SJCRH30 (cell line): ENCODE results near the gene TTN. TPM values are rescaled to one million over a fixed set of nuclear protein-coding genes. Genes with fewer than 3 reads are reported as not detected.

Experiments
- DNase-seq, 2 experiments: peaks; one replicate each; pipeline ENCODE4 v3.0.0-alpha.2; 2015 to 2020
- H3K27ac ChIP-seq: fragments of 250-450 bp; sonication (Bioruptor Pico); 2 replicates; pipeline ENCODE4 v1.5.1; 2020; ENCODE audit warnings: mild to moderate bottlenecking, moderate library complexity
- H3K27me3 ChIP-seq: fragments of 250-450 bp; sonication (Bioruptor Pico); 2 replicates; pipeline ENCODE4 v1.5.1; 2020; ENCODE audit warnings: mild to moderate bottlenecking, moderate library complexity
- H3K36me3 ChIP-seq: fragments of 250-450 bp; sonication (Bioruptor Pico); 2 replicates; pipeline ENCODE4 v1.5.1; 2020; ENCODE audit warnings: mild to moderate bottlenecking, moderate library complexity
- H3K4me1 ChIP-seq: fragments of 250-450 bp; sonication (Bioruptor Pico); 2 replicates; pipeline ENCODE4 v1.5.1; 2020; ENCODE audit warnings: mild to moderate bottlenecking, moderate library complexity
- H3K4me3 ChIP-seq: fragments of 250-450 bp; sonication (Bioruptor Pico); 2 replicates; pipeline ENCODE4 v1.5.1; 2020; ENCODE audit warnings: mild to moderate bottlenecking, moderate library complexity
- H3K9me3 ChIP-seq: fragments of 250-450 bp; sonication (Bioruptor Pico); replicated peaks from 2 replicates; pipeline ENCODE4 v1.5.1; 2020; ENCODE audit warnings: mild to moderate bottlenecking, moderate library complexity
- total RNA-seq: library from RNA; depleted of rRNA; stranded (reverse); fragments of >200 nt; shearing (Covaris generic); gene quantifications from 2 replicates; pipeline ENCODE4 v1.2.3, GENCODE V29; 2014

Gene TTN
- total RNA-seq, 1 experiment from 2014 or later, result 35.0 TPM

GRCh38 chr2:178734518-178734917 is 72.7 kb downstream of the TTN start:
- H3K27me3 ChIP-seq, result no peaks in the 10 kb centered on the region
- no peak overlapping the region for H3K4me3 ChIP-seq
- no peak overlapping the region for H3K27ac ChIP-seq
- DNase-seq, result no peak
- H3K36me3 ChIP-seq, result peaks cover 6% of the 10 kb centered on the region; the same call in 1 of the 2 replicates
- H3K4me1 ChIP-seq, result no peaks in the 10 kb centered on the region
- H3K9me3 ChIP-seq, result no peaks in the 10 kb centered on the region; the same call in 1 of the 2 replicates

GRCh38 chr2:178733975-178734374 is 73.2 kb downstream of the TTN start:
- no peaks in the 10 kb centered on the region for H3K27me3 ChIP-seq
- no peak for DNase-seq
- no peak overlapping the region for H3K4me3 ChIP-seq
- no peaks in the 10 kb centered on the region; the same call in 1 of the 2 replicates for H3K9me3 ChIP-seq
- H3K27ac ChIP-seq, result no peak overlapping the region
- H3K36me3 ChIP-seq, result peaks cover 6% of the 10 kb centered on the region; the same call in 1 of the 2 replicates
- H3K4me1 ChIP-seq, result no peaks in the 10 kb centered on the region

GRCh38 chr2:178732913-178733312 is 74.3 kb downstream of the TTN start:
- Histone ChIP-seq H3K36me3 (peaks cover 6% of the 10 kb centered on the region; the same call in 1 of the 2 replicates), H3K9me3 (no peaks in the 10 kb centered on the region; the same call in 1 of the 2 replicates), H3K4me1 (no peaks in the 10 kb centered on the region)

GRCh38 chr2:178731300-178731699 is 75.9 kb downstream of the TTN start:
- peaks cover 13% of the 10 kb centered on the region; the same call in 1 of the 2 replicates for H3K36me3 ChIP-seq
- H3K27me3 ChIP-seq, result no peaks in the 10 kb centered on the region

More at GRCh38 chr2:178732913-178733312, 74.3 kb downstream of the TTN start:
- no peak for DNase-seq
- Histone ChIP-seq H3K4me3 (no peak overlapping the region), H3K27me3 (no peaks in the 10 kb centered on the region), H3K27ac (no peak overlapping the region)

GRCh38 chr2:178730049-178730448 is 77.2 kb downstream of the TTN start:
- DNase-seq, result no peak
- peaks cover 13% of the 10 kb centered on the region; the same call in 1 of the 2 replicates for H3K36me3 ChIP-seq
- no peak overlapping the region for H3K4me3 ChIP-seq
- no peak overlapping the region for H3K27ac ChIP-seq
- no peaks in the 10 kb centered on the region for H3K27me3 ChIP-seq
- no peaks in the 10 kb centered on the region; the same call in 1 of the 2 replicates for H3K9me3 ChIP-seq
- H3K4me1 ChIP-seq, result no peaks in the 10 kb centered on the region

More at GRCh38 chr2:178731300-178731699, 75.9 kb downstream of the TTN start:
- Histone ChIP-seq H3K4me1 (no peaks in the 10 kb centered on the region), H3K4me3 (no peak overlapping the region), H3K27ac (no peak overlapping the region), H3K9me3 (no peaks in the 10 kb centered on the region; the same call in 1 of the 2 replicates)
- DNase-seq, result no peak

GRCh38 chr2:178723786-178724346 is 83.4 kb downstream of the TTN start:
- H3K27me3 ChIP-seq, result no peaks in the 10 kb centered on the region
- H3K4me3 ChIP-seq, result no peak overlapping the region
- H3K9me3 ChIP-seq, result no peaks in the 10 kb centered on the region
- H3K36me3 ChIP-seq, result peaks cover 18% of the 10 kb centered on the region
- H3K27ac ChIP-seq, result no peak overlapping the region
- H3K4me1 ChIP-seq, result no peaks in the 10 kb centered on the region
- no peak for DNase-seq

GRCh38 chr2:178722296-178722695 is 84.9 kb downstream of the TTN start:
- Histone ChIP-seq H3K27me3 (no peaks in the 10 kb centered on the region), H3K36me3 (peaks cover 21% of the 10 kb centered on the region), H3K27ac (no peak overlapping the region), H3K9me3 (no peaks in the 10 kb centered on the region), H3K4me1 (no peaks in the 10 kb centered on the region), H3K4me3 (no peak overlapping the region)
- no peak for DNase-seq

GRCh38 chr2:178718988-178719387 is 88.2 kb downstream of the TTN start:
- no peak overlapping the region for H3K4me3 ChIP-seq
- DNase-seq, result no peak
- no peak overlapping the region for H3K27ac ChIP-seq
- no peaks in the 10 kb centered on the region for H3K27me3 ChIP-seq
- H3K9me3 ChIP-seq, result no peaks in the 10 kb centered on the region
- H3K4me1 ChIP-seq, result no peaks in the 10 kb centered on the region
- H3K36me3 ChIP-seq, result peaks cover 29% of the 10 kb centered on the region

GRCh38 chr2:178718283-178718682 is 88.9 kb downstream of the TTN start:
- H3K36me3 ChIP-seq, result peaks cover 36% of the 10 kb centered on the region
- no peaks in the 10 kb centered on the region for H3K4me1 ChIP-seq
- H3K27me3 ChIP-seq, result no peaks in the 10 kb centered on the region
- peak; percentile 10 to 48 for DNase-seq
- no peak overlapping the region for H3K27ac ChIP-seq
- H3K9me3 ChIP-seq, result no peaks in the 10 kb centered on the region
- no peak overlapping the region for H3K4me3 ChIP-seq

GRCh38 chr2:178716394-178716793 is 90.8 kb downstream of the TTN start:
- no peaks in the 10 kb centered on the region for H3K27me3 ChIP-seq
- no peak overlapping the region for H3K27ac ChIP-seq
- H3K4me1 ChIP-seq, result no peaks in the 10 kb centered on the region
- H3K9me3 ChIP-seq, result no peaks in the 10 kb centered on the region
- H3K4me3 ChIP-seq, result no peak overlapping the region
- no peak for DNase-seq
- H3K36me3 ChIP-seq, result peaks cover 46% of the 10 kb centered on the region

GRCh38 chr2:178715366-178715765 is 91.9 kb downstream of the TTN start:
- H3K27ac ChIP-seq, result no peak overlapping the region
- H3K36me3 ChIP-seq, result peaks cover 45% of the 10 kb centered on the region
- H3K4me3 ChIP-seq, result no peak overlapping the region
- H3K4me1 ChIP-seq, result no peaks in the 10 kb centered on the region
- no peaks in the 10 kb centered on the region for H3K9me3 ChIP-seq
- no peaks in the 10 kb centered on the region for H3K27me3 ChIP-seq
- DNase-seq, result no peak

GRCh38 chr2:178707476-178707875 is 99.7 kb downstream of the TTN start:
- Histone ChIP-seq H3K27me3 (no peaks in the 10 kb centered on the region), H3K9me3 (no peaks in the 10 kb centered on the region), H3K4me1 (no peaks in the 10 kb centered on the region), H3K27ac (no peak overlapping the region), H3K4me3 (no peak overlapping the region), H3K36me3 (peaks cover 20% of the 10 kb centered on the region; the same call in 1 of the 2 replicates)
- DNase-seq, result peak; percentile 45 to 74

- DNase-seq, result no peak
- Histone ChIP-seq H3K4me1 (no peaks in the 10 kb centered on the region), H3K9me3 (no peaks in the 10 kb centered on the region), H3K27ac (no peak overlapping the region), H3K36me3 (peaks cover 18% of the 10 kb centered on the region; the same call in 1 of the 2 replicates), H3K27me3 (no peaks in the 10 kb centered on the region), H3K4me3 (no peak overlapping the region)
Observed at GRCh38 chr2:178704876-178705275, 102.3 kb downstream of the TTN start.

- DNase-seq, result no peak
- Histone ChIP-seq H3K4me1 (no peaks in the 10 kb centered on the region), H3K36me3 (peaks cover 16% of the 10 kb centered on the region; the same call in 1 of the 2 replicates), H3K4me3 (no peak overlapping the region), H3K27me3 (no peaks in the 10 kb centered on the region), H3K9me3 (no peaks in the 10 kb centered on the region), H3K27ac (no peak overlapping the region)
Observed at GRCh38 chr2:178702361-178702760, 104.9 kb downstream of the TTN start.

GRCh38 chr2:178700922-178701342 is 106.3 kb downstream of the TTN start:
- Histone ChIP-seq H3K4me1 (no peaks in the 10 kb centered on the region), H3K27me3 (no peaks in the 10 kb centered on the region), H3K27ac (no peak overlapping the region), H3K36me3 (peaks cover 19% of the 10 kb centered on the region), H3K9me3 (no peaks in the 10 kb centered on the region), H3K4me3 (no peak overlapping the region)
- DNase-seq, result peak in 1 of 2 experiments; percentile 46

GRCh38 chr2:178700136-178700535 is 107.1 kb downstream of the TTN start:
- no peaks in the 10 kb centered on the region for H3K9me3 ChIP-seq
- H3K36me3 ChIP-seq, result peaks cover 20% of the 10 kb centered on the region

More at GRCh38 chr2:178700136-178700535, 107.1 kb downstream of the TTN start:
- H3K27ac ChIP-seq, result no peak overlapping the region
- H3K4me1 ChIP-seq, result no peaks in the 10 kb centered on the region
- no peak overlapping the region for H3K4me3 ChIP-seq
- DNase-seq, result no peak
- no peaks in the 10 kb centered on the region for H3K27me3 ChIP-seq
